DND-41 (cell line): ENCODE measurements around the gene MRPL14.

Experiments
- ATAC-seq: fragments of 200-7000 bp; cut with Tn5 transposase; 3 replicates; pipeline ENCODE4 v1.9.1; 2021; ENCODE audit warnings: low read depth; ENCODE audit not compliant: insufficient read depth
- DNase-seq: peaks from one replicate; pipeline ENCODE4 v3.0.0-alpha.2; 2020
- H2AFZ ChIP-seq: 2 replicates; pipeline ENCODE4 v1.6.0; 2012; ENCODE audit warnings: low read depth, low read length
- H3K27ac ChIP-seq: 2 replicates; pipeline ENCODE4 v1.5.1; 2012; ENCODE audit warnings: low read length, inconsistent platforms
- H3K27me3 ChIP-seq: fragments of 200-600 bp; sonication (generic); 2 replicates; pipeline ENCODE4 v1.6.0; 2012; ENCODE audit warnings: low read length, mild to moderate bottlenecking, inconsistent platforms; ENCODE audit not compliant: insufficient read depth, poor library complexity
- H3K36me3 ChIP-seq: 2 replicates; pipeline ENCODE4 v1.5.1; 2012; ENCODE audit warnings: low read length, inconsistent platforms; ENCODE audit not compliant: insufficient read depth
- H3K4me1 ChIP-seq: 2 replicates; pipeline ENCODE4 v1.5.1; 2012; ENCODE audit warnings: mild to moderate bottlenecking, low read length; ENCODE audit not compliant: insufficient read depth
- H3K4me2 ChIP-seq: 2 replicates; pipeline ENCODE4 v1.6.0; 2012; ENCODE audit warnings: mild to moderate bottlenecking, moderate library complexity, low read length, inconsistent platforms; ENCODE audit not compliant: insufficient read depth
- H3K4me3 ChIP-seq, 2 experiments: fragments of 200-600 bp in 1 of 2; shearing (Covaris generic) in 1 of 2; 2 replicates each; pipeline ENCODE4 v1.5.1; 2012 to 2016; ENCODE audit warnings: inconsistent platforms in 2 of 2, low read length in 2 of 2, mild to moderate bottlenecking in 2 of 2, low read depth in 1 of 2, moderate library complexity in 1 of 2
- H3K79me2 ChIP-seq: 2 replicates; pipeline ENCODE4 v1.6.0; 2012; ENCODE audit warnings: low read length, inconsistent platforms; ENCODE audit not compliant: insufficient read depth
- H3K9ac ChIP-seq: 2 replicates; pipeline ENCODE4 v1.6.0; 2012; ENCODE audit warnings: low read depth, mild to moderate bottlenecking, inconsistent platforms, low read length, moderate library complexity
- H3K9me3 ChIP-seq: 2 replicates; pipeline ENCODE4 v1.5.1; 2012; ENCODE audit warnings: low read length, moderate library complexity, mild to moderate bottlenecking, inconsistent platforms; ENCODE audit not compliant: insufficient read depth, severe bottlenecking
- H4K20me1 ChIP-seq: 2 replicates; pipeline ENCODE4 v1.6.0; 2012; ENCODE audit warnings: low read length; ENCODE audit not compliant: insufficient read depth
- EZH2 ChIP-seq: IDR thresholded peaks from 3 replicates; pipeline ENCODE4 v1.6.1; 2012; ENCODE audit warnings: borderline replicate concordance, low read depth, mild to moderate bottlenecking, moderate library complexity, low read length, inconsistent platforms; ENCODE audit not compliant: severe bottlenecking
- TF ChIP-seq, protein P1 (sequence below): IDR thresholded peaks from 2 replicates; pipeline ENCODE4 v1.5.1; 2012; ENCODE audit warnings: borderline replicate concordance, low read length, moderate library complexity, mild to moderate bottlenecking; ENCODE audit not compliant: poor library complexity, severe bottlenecking; ENCODE audit errors: extremely low read depth

Gene MRPL14

DNA sequence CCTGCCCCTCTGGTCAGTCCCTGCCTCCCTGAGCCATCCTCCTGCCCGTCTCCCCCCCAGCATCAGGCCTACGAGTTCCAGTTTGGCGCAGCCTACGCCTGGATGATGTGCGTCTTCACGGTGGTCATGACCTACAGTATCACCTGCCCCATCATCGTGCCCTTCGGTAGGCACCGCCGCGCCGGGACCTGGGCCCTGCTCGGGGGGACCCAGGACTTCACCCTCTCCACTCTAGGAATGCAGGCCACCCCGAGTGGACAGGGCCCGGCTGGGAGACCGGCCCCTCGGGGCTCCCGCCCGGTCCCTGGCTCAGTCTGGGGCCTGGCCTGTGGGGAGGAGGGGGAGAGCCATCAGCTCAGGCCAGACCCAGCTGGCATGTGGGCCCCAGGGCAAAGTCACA is 25.3 kb upstream of the MRPL14 start:
- Histone ChIP-seq H3K9me3 (no peaks in the 10 kb centered on the region), H3K27me3 (no peaks in the 10 kb centered on the region), H4K20me1 (peaks cover 5% of the 10 kb centered on the region; the same call in 1 of the 2 replicates), H3K9ac (no peak overlapping the region), H3K36me3 (peaks cover 17% of the 10 kb centered on the region), H3K4me1 (no peaks in the 10 kb centered on the region), H3K79me2 (no peaks in the 10 kb centered on the region), H3K4me2 (no peak overlapping the region), H3K4me3 (no peak overlapping the region), H3K27ac (no peak overlapping the region), H2AFZ (no peak overlapping the region)
- TF ChIP-seq EZH2 = no peak
- TF ChIP-seq, protein P1, sequence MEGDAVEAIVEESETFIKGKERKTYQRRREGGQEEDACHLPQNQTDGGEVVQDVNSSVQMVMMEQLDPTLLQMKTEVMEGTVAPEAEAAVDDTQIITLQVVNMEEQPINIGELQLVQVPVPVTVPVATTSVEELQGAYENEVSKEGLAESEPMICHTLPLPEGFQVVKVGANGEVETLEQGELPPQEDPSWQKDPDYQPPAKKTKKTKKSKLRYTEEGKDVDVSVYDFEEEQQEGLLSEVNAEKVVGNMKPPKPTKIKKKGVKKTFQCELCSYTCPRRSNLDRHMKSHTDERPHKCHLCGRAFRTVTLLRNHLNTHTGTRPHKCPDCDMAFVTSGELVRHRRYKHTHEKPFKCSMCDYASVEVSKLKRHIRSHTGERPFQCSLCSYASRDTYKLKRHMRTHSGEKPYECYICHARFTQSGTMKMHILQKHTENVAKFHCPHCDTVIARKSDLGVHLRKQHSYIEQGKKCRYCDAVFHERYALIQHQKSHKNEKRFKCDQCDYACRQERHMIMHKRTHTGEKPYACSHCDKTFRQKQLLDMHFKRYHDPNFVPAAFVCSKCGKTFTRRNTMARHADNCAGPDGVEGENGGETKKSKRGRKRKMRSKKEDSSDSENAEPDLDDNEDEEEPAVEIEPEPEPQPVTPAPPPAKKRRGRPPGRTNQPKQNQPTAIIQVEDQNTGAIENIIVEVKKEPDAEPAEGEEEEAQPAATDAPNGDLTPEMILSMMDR = no peak
- ATAC-seq (no peak), DNase-seq (no peak)

DNA sequence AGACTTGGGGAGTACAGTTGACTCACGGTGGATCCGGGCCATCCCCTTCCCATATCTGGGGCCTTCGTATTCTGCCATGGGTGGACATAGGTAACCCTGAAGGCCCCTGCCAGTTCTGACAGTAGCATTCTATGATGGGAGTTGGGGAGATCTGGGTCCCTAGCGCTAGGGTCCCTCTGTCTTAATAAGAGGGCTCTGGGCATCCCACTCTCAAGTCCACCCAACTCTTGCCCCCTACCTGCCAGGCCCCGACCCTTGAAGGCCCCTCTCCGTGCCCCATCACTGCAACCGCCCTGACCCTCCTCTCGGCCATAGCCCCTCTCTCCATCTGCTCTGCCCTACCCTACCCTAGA is 24.8 kb upstream of the MRPL14 start:
- Histone ChIP-seq H3K9ac (no peak overlapping the region), H3K36me3 (peaks cover 20% of the 10 kb centered on the region), H3K4me1 (no peaks in the 10 kb centered on the region), H3K27ac (no peak overlapping the region), H3K9me3 (no peaks in the 10 kb centered on the region), H3K27me3 (no peaks in the 10 kb centered on the region), H3K4me3 (no peak overlapping the region), H2AFZ (no peak overlapping the region), H3K4me2 (no peak overlapping the region), H4K20me1 (peaks cover 5% of the 10 kb centered on the region; the same call in 1 of the 2 replicates), H3K79me2 (no peaks in the 10 kb centered on the region)
- DNase-seq = no peak
- no peak for ATAC-seq
- TF ChIP-seq, protein P1 = no peak
- TF ChIP-seq EZH2 = no peak

DNA sequence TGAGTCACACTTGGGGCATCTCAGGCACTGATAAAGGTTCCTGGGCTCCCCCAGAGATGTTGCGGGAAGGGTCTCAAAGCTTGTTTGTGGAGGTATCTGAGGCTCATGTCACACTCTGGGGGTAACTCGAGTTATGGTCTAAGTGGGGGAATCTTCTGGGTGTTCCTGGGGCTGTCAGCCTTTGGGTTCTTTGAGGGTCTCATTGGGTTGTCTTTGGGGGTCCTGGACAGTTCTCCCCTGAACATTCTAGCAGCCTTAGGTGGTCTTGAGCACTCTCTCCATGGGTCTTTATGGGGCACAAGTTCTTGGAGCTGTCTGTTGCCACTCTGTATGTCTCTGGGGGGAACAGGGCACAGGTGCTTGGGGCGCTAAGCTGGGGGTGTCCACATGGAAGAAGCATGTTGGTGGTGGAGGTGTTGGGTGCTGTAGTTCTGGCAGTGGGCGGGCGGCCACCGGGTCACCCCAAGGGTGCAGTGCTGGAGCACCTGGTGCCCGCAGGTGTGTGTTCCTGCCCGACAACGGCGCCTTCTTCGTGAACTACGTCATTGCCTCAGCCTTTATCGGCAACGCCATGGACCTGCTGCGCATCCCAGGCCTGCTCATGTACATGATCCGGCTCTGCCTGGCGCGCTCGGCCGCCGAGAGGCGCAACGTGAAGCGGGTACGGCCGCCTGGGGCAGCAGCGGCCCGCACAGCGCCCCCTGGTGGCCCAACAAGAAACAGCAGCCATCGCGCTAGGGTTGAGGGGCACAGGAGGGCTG is 24.3 kb upstream of the MRPL14 start:
- Histone ChIP-seq H3K27ac (no peak overlapping the region), H3K9me3 (no peaks in the 10 kb centered on the region), H4K20me1 (no peaks in the 10 kb centered on the region), H2AFZ (no peak overlapping the region), H3K4me1 (no peaks in the 10 kb centered on the region), H3K79me2 (no peaks in the 10 kb centered on the region), H3K4me2 (no peak overlapping the region), H3K4me3 (no peak overlapping the region), H3K27me3 (no peaks in the 10 kb centered on the region), H3K9ac (no peak overlapping the region), H3K36me3 (peaks cover 20% of the 10 kb centered on the region)
- TF ChIP-seq, protein P1 = peak; percentile 90
- no peak for TF ChIP-seq EZH2
- peak; percentile 34 for DNase-seq
- peak; percentile 65; the same call in 2 of the 3 replicates for ATAC-seq
